ENCODE data around the gene CELSR1.

CELSR1 gene

DNA sequence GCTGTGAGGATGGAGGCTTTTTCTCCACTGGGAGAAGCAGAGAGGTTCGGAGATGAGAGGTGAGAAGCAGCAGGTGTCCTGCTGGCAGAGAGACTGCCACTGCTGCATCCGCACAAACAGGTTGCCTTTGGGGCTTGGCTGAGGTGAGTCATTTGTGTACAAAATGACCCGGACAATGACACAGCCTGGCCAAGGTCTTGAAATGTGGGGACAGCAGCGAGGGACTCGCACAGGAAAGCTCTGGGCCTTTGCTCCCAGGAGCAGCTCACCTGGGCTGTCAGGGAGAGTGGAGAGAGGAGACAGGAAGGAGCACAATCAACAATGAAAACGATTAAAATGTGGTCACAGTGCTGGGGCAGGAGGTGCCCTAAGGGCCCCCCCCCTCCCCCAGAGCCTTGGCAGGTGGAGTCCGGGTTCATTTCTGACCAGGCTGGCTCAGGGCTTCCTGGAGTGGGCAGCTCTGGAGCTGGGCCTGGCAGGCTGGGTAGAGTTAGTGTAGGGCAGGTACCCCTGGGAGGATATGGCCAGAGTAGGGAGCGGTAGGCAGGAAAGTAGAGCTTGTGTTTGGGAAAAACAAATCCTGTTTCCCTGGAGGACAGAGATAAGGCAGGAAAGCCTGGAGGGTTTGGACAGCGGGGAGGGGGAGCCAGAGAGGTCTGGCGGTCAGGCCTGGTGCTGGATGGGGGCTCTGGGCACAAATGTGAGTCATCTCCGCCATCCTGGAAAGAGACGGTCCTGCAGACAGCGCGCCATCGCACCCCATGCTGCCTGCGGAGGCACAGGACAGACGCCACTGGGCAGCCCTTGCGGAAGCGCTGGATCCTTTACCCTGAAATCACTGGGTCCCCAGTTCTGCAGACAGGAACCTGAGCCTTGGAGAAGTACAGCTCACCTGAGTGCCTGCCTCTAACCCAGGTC is 37.8 kb upstream of the CELSR1 start:
- DNase-seq: no peak

DNA sequence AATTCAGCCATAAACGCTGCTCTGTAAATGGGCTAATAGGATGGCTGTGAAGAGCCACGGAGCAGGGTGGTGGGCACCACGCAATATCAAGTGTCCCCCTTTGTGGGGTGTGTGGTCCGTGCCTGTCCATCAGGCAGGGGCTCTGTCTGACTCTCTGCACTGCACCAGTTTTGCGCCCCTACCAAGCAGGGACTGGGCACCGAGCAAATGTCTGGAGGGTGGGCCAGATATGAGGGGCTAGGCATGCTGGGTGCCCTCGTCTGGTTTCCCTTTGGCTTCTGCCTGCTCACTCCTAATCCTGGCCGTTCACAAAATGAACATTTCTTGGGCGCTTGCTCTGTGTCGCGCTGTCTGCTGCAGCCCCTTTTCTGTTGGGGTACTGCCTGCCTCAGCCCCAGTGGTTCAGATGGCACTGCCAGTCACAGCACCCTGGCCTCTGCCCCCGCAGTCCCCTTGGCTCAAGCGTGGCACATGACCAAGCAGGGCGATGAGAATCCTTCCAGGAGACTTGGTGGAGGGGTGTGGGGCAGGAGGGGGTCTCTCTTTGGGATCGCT is 37.1 kb upstream of the CELSR1 start:
- DNase-seq: no peak

- DNase-seq: no peak
These were observed 36.5 kb upstream of the CELSR1 start for GRCh38 chr22:46573781-46574437.

DNA sequence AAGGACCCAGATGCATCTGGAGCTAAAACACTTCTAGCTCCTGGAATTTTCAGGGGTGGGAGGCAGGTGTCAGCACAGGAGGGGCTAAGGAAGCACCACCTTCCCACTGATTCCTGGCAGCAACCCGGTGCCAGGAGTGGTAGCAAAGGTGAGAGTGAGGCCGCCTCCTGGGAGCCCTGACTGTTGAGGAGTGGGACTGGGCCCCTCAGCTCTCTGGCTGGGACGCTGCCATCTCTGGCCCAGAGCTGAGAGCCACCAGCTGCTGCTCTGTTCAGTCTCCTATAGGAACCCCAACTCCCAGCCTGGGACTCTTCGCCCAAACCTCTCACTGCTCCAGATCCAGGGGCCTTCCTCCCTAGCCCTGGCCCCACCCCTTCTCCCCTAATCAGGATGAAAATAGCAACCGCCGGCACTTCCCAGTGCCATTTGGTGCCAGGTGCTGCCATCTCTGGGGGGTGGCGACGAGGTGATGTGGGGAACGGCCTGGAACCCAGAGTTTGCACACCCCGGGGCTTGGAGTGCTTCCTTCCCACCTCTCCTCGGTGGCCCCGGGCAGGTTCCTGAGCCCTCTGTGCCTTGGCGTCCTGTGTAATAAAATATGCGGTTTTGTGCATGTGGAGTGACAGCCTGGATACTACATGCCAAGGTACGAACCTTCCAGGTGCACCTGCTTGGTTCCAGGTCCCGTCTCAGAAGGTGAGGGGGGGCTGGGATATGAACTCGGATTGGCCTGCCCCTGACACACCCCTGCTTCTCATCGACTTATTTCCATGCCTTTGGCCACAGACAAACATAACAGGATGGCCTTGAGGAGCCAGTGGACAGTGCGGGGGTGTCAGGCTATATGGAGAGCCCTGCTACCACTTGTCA is 35.7 kb upstream of the CELSR1 start:
- no peak for DNase-seq

DNA sequence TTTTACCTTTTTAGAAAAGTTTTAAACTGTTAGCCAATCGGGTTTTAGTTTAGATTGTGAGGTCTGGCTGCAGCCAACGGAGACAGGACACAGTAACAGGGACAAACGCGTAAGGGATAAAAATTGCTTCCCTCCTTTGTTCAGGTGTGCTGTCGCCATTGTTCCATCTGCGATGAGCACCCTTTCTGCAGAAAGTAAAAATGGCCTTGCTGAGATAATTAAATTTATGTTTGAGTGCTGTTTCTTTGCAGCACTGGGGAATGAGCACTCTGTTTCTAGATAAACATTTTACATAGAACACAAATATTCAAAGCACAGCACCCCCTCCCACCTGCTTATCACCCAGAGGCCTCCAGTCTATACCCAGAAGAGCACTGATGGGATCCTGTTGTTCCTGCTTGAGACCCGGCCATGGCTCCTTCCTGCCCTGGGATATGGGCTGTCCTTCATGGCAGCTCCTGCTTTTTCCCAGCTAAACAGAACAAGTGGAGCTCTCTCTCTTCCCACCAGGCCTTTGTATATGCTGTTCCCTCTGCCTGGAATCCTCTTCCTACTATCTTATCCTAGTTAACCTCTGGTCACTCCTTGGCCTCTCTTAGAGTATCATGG is 34.3 kb upstream of the CELSR1 start:
- no peak for DNase-seq

GRCh38 chr22:46569848-46570695 is 32.7 kb upstream of the CELSR1 start:
- DNase-seq: no peak

GRCh38 chr22:46569055-46569847 is 31.8 kb upstream of the CELSR1 start:
- no peak for DNase-seq

GRCh38 chr22:46568102-46568809 is 30.8 kb upstream of the CELSR1 start:
- DNase-seq: no peak

DNA sequence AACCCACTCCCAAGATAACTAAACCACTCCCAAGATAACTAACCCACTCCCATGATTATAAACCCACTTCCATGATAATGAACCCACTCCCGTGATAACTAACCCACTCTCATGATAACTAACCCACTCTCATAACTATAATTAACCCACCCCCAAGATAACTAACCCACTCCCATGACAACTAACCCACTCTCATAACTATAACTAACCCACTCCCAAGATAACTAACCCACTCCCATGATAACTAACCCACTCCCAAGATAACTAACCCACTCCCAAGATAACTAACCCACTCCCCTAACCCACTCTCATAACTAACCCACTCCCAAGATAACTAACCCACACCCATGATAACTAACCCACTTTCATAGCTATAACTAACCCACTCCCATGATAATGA is 30.1 kb upstream of the CELSR1 start:
- no peak for DNase-seq

DNA sequence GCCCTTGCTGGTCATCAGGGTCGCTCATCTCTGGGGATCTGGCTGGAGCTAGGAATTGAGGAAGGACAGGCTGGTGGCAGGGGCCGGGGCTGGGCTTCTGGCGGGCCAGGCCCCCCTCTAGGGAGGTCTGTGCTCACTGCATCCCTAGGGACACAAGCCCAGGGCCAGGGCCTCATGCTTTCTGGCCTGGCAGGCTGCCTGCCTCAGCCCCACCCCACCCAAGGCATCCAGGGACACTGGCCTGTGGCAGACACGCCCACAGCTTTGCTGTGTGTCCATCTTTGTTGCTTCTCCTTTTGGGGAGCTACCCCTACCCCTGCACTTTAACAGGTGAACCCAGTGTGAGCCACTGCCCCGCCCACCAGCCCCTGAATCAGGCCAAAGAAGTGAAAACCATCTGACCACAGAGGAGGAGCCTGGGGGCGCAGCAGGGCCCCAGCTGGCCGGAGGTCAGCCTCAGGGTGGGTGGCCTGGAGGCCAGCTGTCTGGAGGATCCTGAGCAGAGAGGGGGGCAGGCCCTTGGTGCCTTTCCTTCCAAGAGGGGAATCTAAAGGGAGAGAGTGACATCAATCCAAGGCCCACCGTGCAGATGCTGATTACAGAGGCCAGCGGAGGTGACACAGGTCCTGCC is 26.8 kb upstream of the CELSR1 start:
- no peak for DNase-seq

DNA sequence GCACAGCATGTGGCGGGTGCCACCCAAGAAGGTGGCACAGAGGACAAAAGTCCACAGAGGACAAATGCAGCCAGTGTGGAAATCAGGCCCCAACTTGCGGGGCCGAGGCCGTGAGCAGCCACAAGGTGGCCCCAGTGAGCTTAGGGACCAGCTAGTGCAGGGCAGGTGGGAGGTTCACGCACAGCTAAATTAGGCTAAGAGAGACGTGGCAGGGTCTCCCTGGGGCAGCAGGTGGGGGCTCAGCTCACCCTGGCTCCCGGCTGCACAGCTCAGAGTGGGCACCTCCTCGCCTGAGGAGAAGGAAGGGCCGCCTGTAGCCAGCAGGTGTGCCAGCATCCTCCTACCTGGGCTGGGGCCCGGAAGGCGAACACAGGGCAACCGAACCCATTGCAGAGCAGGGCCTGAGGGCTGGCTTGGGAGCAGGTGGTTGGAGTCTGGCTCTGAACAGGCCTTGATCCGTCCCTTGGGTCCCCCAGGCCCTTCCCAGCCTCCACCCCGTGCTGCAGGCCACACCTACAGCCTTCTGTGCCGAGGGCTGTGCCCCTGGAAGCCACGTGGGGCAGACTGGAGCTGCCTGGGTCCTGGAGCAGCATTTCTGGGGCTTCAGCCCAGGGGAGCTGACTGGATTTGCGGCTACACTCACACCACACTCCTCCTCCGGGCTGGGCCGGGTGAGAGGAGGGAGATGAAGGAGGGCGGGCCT is 26.1 kb upstream of the CELSR1 start:
- DNase-seq: no peak

- DNase-seq: no peak
These were observed 24.1 kb upstream of the CELSR1 start for GRCh38 chr22:46561435-46561905.

- no peak for DNase-seq
These were observed 23.4 kb upstream of the CELSR1 start for GRCh38 chr22:46560696-46561295.

- DNase-seq: no peak
These were observed 20.5 kb upstream of the CELSR1 start for GRCh38 chr22:46557736-46558480.

DNA sequence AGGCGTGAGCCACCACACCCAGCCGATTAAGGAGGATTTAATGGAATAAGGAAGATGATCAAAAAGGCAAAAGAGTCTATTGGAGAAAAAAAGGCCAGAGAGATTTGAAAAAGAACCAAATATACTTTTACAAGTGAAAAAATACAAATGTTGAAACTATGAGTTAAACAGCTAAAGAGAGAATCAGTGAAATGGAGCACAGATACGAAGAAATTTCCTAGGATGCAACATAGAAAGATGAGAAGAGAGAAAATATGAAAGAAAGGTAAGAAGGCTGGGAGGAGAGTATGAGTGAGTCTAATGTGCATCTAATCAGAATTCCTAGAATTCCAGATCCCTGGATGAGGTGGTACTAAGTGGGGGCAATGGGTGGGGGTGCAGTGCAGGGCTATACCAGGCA is 19.4 kb upstream of the CELSR1 start:
- no peak for DNase-seq

DNA sequence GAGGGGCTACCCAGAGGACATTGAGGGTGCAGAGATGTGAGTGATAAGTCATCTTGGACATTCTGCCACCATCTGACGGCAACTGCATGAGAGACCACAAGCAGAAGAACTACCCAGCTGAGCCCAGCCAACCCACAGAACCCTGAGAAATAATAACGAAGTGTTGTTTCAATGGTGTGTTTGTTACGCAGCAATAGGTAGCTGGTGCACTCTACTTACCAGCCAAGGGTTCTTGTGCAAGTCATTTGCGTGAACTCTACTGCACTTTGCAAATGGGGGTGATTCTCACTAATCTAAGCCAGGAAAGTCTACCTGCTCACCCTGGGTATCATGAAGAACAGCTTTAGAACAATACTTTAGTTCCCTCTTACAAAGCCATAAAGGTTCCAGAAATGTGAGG is 15.8 kb upstream of the CELSR1 start:
- DNase-seq: no peak

DNA sequence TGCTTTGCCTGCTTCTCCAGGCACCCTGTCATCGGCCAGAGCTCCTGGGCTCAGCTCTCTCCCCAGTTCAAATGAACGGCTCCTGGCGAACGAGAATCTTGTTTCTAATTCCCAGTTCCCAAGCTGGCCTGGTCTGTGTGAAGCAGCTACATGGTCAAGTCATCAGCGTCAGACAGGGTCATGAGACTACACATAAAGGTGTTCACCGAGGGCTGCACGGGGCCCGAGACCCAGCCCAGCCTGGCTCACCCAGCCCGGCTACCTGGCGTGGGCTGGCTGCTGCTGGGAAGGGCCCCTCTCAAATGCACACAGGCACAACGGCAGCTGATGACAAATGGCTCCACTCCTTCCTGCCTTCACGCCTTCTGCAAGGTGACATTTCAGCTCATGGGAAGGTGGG is 14.6 kb upstream of the CELSR1 start:
- no peak for DNase-seq

- DNase-seq: no peak
These were observed 13.9 kb upstream of the CELSR1 start for GRCh38 chr22:46551321-46551720.
